Right lobe of liver (tissue), 4 donors: Measurements from ENCODE around the gene ABCA6.

Experiments
- CTCF ChIP-seq, 4 donors: fragments of 200-600 bp in 3 of 4; fragments of 450-650 bp in 1 of 4; IDR thresholded peaks; one replicate each; pipeline versions ENCODE4 v1.5.1 to v1.8.0; 2016 to 2022; ENCODE audit warnings: antibody characterized with exemption in 4 of 4, mild to moderate bottlenecking in 2 of 4
- POLR2A ChIP-seq: fragments of 450-650 bp; IDR thresholded peaks from one replicate; pipeline ENCODE4 v1.6.1; 2017; ENCODE audit warnings: antibody characterized with exemption, mild to moderate bottlenecking
- donor health status: DM: no; HTN: no; CAD: no.
- donor health status: DM: no; HTN: no; CAD: no.
- donor health status: DM: no; HTN: yes; CAD: no.

- TF ChIP-seq CTCF (IDR thresholded peaks at IDR 0.05) (no peak), POLR2A (no peak)
Observed at GRCh38 chr17:69150333-69150732, 8.6 kb upstream of the ABCA6 start.
